Measurements from ENCODE around the gene HYAL3.
"Not testable (repeated sequence)": the region's sequence is repeated elsewhere in the genome, so short reads cannot be mapped to it uniquely, and the experiment has no call there.

Gene HYAL3

GRCh38 chr3:50314816-50315215, 15.6 kb upstream of the HYAL3 start:
- TF ChIP-seq CTCF (IDR thresholded peaks at IDR 0.05; ENCODE audit: low read depth, low read length): no peak
- H3K4me3 ChIP-seq (replicated peaks in 1 of 2; ENCODE audit: low read depth in 2 of 2, low read length in 2 of 2): no peak overlapping the region
- DNase-seq (ENCODE audit: low read depth in 2 of 2): no peak

GRCh38 chr3:50314342-50314741, 15.1 kb upstream of the HYAL3 start:
- DNase-seq (ENCODE audit: low read depth in 2 of 2): no peak
- no peak overlapping the region for H3K4me3 ChIP-seq (replicated peaks in 1 of 2; ENCODE audit: low read depth in 2 of 2, low read length in 2 of 2)
- TF ChIP-seq CTCF (IDR thresholded peaks at IDR 0.05; ENCODE audit: low read depth, low read length): no peak

GRCh38 chr3:50312041-50312440, 12.8 kb upstream of the HYAL3 start:
- H3K4me3 ChIP-seq (replicated peaks in 1 of 2; ENCODE audit: low read depth in 2 of 2, low read length in 2 of 2); DNase-seq (ENCODE audit: low read depth in 2 of 2): not testable (repeated sequence)

- no peak overlapping the region for H3K4me3 ChIP-seq (replicated peaks in 1 of 2; ENCODE audit: low read depth in 2 of 2, low read length in 2 of 2)
- TF ChIP-seq CTCF (IDR thresholded peaks at IDR 0.05; ENCODE audit: low read depth, low read length): no peak
- DNase-seq (ENCODE audit: low read depth in 2 of 2): no peak
Measured at GRCh38 chr3:50304601-50305000, 5.4 kb upstream of the HYAL3 start.

- TF ChIP-seq CTCF (IDR thresholded peaks at IDR 0.05; ENCODE audit: low read depth, low read length): peak; percentile 2
- peak; percentile 31 to 67 for DNase-seq (ENCODE audit: low read depth in 2 of 2)
- H3K4me3 ChIP-seq (replicated peaks in 1 of 2; ENCODE audit: low read depth in 2 of 2, low read length in 2 of 2): no peak within 1 kb of the TSS
Measured at GRCh38 chr3:50303013-50303815, 4.0 kb upstream of the HYAL3 start, which contains the start of gene HYAL1. Gene HYAL1, minus strand, starts transcription at chr3:50303574. Its CDS starts 618 bp downstream, at chr3:50302956.

- TF ChIP-seq CTCF (IDR thresholded peaks at IDR 0.05; ENCODE audit: low read depth, low read length): no peak
Measured at GRCh38 chr3:50302095-50303012, 3.1 kb upstream of the HYAL3 start.

GRCh38 chr3:50300681-50301254, 1.6 kb upstream of the HYAL3 start:
- no peak for TF ChIP-seq CTCF (IDR thresholded peaks at IDR 0.05; ENCODE audit: low read depth, low read length)
- no peak for DNase-seq (ENCODE audit: low read depth in 2 of 2)
- no peak overlapping the region for H3K4me3 ChIP-seq (replicated peaks in 1 of 2; ENCODE audit: low read depth in 2 of 2, low read length in 2 of 2)

More at GRCh38 chr3:50302095-50303012, 3.1 kb upstream of the HYAL3 start:
- no peak for DNase-seq (ENCODE audit: low read depth in 2 of 2)
- H3K4me3 ChIP-seq (replicated peaks in 1 of 2; ENCODE audit: low read depth in 2 of 2, low read length in 2 of 2): no peak overlapping the region
